Renal pelvis (tissue), 4 donors: Measurements from ENCODE around the gene GPR39. TPM values are rescaled to one million over a fixed set of nuclear protein-coding genes. Genes with fewer than 3 reads are reported as not detected.

Experiments used
- DNase-seq: peaks from one replicate; pipeline ENCODE4 v3.0.0-alpha.2; 2013
- polyA plus RNA-seq, 3 donors: library from polyadenylated mRNA; unstranded; fragments of 120-200 nt; gene quantifications; one replicate each; pipeline ENCODE4 v1.2.1, GENCODE V29; 2013; ENCODE audit not compliant: insufficient read length in 3 of 3

The GPR39 gene
- polyA plus RNA-seq, 3 donors: 3.1 to 4.1 (median 4.0) TPM

DNA sequence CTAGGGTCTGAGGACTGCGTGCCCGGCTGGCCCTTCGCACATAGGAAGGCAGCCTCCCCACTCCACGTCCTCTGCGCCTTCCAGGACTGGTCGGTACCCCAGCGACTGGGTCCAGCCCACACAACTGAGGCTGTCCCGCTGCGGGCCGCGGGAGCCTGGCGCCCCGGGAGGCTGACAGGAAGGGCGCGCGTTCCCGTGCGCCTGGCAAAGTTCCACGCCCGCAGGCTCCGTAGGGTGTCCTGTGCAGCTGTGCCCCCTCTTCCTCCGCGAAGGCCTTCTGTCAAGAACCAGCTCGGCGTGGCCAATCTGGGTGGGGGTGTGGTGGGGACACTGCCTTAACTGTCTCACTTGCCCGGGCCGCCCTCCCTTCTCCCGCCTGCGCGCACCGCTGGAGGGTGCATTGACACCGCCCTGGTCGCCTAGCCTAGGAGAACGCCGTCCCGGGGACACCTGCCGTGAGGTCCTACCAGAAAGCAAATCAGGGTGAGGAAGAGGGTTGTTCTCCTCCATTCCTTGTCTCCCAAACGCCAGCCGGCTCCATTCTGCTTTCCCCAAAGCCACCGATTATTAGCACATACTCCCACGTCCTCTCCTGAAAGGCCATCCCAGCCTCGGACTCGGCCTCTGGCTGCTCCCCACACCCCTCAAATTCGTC is 254.0 kb downstream of the GPR39 start:
- no peak for DNase-seq

DNA sequence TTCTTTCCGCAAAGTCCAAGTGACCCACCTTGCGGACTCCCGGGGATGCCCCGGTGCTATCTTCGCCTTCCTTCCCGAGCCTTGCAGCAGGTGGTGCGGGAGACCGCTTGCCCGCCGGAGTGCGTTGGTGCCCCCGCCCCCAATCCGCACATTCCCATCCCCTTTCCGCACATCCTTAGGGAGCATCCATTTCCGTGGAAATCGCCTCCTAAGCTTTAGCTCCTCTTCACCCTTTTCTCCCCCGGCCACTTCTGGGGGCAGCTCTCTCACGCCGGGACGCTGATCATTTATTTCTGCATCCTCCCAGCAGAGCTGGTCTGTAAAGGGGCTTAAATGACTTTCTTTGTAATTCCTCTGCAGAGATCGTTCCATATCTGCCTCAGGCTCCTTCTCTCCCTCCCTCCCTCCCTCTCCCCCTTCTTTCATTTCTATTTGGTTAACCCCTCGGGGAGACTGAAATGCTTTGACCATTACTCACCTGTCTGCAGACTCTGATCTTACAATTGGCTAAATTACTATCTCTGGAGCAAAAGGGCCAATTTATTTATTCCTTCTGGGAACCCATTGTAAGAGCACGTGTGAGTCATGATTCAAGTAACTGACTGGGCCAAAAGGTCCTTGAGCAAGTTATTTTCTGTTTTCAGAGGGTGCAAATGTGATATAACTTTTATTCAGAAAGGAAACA is 254.7 kb downstream of the GPR39 start:
- DNase-seq: no peak

DNA sequence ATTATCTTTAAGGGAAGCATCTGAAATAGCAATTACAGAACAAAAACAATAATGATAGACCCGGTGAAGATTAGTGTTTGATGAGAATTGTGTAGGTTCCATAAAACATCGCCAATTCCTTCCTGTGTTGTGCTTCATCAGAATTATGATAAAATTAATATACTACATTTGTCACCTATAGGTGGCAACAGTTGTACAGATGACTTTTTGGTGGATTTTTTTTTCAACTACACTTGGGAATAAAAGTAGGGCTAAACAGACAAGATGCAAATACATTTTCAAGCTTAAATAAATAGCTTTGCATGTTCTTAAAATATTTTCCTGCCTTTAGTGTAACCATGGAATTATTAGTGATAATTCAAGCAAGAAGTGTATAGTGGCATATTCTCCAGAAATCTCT is 260.4 kb downstream of the GPR39 start:
- DNase-seq: no peak

DNA sequence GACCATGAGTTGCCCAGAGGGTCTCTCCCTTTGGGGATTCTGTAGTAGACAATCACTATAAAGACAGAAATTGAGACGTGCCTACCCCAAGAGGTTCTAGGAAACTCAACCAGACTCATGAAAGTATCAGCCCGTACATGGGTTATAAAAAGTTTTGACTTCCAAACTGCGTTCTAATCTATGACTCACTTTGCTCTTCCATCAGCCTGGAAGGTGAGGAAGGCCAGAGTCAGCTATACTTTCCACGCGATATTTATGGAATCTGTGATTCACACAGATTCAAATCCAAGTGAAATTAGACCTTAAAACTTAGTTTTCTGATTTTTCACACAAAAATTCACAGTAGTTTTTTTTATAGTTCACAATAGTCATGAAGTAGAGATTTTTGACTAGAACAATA is 261.1 kb downstream of the GPR39 start:
- DNase-seq: no peak

DNA sequence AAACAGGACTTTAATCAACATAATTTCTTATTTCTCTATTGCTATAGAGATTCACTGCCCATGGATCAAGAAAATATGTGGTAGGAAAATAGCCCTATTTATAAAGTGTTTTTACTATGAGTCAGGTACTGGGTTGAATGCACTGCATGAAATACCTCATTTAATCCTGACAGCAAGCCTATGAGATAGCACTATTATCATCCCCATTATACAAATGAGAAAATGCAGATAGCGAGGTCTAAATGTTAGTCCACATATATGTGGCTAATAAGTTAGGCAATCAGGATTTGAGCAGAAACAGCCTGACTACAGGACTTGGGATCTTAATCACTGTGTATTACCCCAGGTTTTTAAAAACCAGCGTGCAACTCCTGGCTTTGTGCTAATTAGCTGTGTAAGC is 261.9 kb downstream of the GPR39 start:
- no peak for DNase-seq

DNA sequence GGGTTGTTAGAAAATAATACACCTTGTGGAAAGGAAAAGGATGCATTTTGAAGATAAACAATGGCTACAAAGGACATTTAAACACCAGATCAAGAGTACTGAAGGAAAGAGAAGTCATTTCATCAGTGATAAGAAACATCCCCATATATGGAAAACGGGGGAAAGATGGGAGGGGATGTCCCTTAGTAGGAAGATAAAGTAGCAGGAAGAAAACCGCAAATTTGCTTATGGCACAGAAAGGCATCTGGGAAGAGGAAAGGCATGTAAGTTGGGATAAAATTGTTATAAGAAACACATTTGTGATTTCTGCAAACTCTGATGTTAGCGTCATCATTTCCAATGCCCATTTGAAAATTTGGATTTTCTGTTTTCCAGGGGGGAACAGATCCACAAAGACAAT is 263.9 kb downstream of the GPR39 start:
- no peak for DNase-seq

DNA sequence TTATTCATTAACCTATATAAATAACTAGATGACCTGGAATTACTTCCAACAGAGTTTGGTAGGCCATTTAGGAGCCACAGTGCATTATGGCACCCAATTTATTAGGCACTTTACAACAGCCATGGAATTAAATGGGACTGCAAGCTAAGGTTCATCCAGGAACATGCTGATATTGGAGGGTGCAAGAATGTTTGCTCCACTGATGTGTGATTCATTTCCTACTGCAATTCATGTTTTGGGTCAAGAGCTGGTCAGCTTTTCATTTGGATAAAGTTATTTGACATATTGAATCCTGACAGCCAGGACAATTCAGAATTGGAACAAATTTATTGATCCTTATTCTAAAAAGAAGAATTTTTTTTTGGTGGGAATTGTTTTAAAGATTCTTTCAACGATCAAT is 265.2 kb downstream of the GPR39 start:
- DNase-seq: no peak

DNA sequence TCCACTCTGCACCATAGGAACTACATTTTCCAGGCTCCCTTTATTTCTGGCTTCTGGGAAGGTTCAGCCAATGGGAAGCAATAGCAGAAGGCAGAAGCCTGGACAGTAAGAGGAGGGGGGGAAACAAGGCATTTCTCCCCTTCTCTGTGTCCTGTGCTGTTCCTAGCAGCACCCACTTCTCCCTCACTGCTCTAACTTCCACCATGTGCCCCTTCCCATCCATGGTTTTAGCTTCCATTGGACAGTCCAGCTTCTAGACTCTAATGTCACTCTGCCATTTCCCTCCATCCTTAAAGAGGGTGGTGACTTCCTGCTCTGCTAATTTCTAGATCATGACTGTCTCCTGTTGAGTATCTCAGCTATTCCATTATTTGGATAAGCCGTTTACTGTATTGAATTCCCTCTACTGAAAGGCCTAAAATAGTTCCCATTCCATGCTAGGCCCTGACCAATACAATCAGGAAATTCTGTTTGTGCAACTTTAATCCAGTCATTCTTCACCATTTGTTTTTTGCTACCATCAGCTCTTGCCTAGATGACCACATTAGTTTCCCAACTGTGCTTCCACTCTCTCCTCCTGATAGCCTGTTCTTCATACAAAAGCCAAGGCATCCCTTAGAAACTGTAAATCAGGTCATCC is 274.2 kb downstream of the GPR39 start:
- no peak for DNase-seq

DNA sequence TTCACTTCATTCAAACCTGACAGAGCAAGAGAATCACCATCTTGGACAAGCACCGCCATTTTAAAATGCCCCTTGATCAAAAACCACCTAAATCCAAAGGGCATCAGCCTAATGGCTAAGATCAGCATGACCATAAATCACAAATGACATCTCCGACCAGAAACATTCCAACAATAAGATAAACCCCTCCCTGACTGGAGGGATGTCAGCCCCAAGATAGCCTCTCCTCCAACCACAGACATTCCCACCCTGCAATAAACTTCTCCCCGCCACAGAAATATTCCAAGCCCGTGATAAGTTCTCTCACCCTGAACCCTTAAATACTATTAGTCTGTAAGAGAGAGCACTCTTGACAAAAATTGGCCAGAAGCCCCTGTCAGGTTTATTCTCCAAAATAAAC is 275.0 kb downstream of the GPR39 start:
- DNase-seq: no peak

DNA sequence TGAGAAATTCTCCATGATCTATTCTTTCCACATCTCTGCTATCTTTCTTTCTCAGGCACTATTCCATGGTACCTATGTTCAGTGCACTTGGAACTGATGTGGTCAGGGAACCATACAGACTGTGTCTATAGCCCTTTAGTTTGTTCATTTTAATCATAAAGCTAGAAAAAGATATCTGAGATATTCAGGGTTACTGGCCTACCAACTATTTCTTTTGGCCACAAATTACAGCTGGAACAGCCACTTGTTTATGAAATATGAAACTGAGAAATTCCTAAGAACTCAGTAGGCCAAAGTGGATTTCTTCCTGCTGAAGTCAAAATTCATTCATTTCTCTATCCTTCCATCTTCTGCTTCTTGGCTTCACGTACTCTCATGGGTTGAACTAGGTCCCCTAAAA is 276.2 kb downstream of the GPR39 start:
- no peak for DNase-seq
